Measurements from ENCODE around the gene UNC5B. TPM values are rescaled to one million over a fixed set of nuclear protein-coding genes. Genes with fewer than 3 reads are reported as not detected.

UNC5B gene
- polyA plus RNA-seq, 3 donors: 0.04 to 0.72 TPM; not detected in 1

GRCh38 chr10:71211053-71211452 is 1.3 kb upstream of the UNC5B start:
- intact Hi-C loops (cut with micrococcal nuclease): loop anchor here in 1 of 2 donors (5.0 kb wide), 1 partner anchor 284 kb away; no protein-coding TSS in a partner anchor
- Histone ChIP-seq H3K4me3 (replicated peaks in 1 of 3; ENCODE audit: low read depth in 2 of 3, low read length in 3 of 3) (no peak overlapping the region), H2AFZ (ENCODE audit: insufficient read depth, low read depth, low read length, poor library complexity, severe bottlenecking) (no peak overlapping the region), H3K9ac (ENCODE audit: insufficient read depth, low read length, poor library complexity, severe bottlenecking) (no peak overlapping the region), H3K27me3 (ENCODE audit: control insufficient read depth in 2 of 2, insufficient read depth in 2 of 2, low read length in 2 of 2) (peaks cover 55 to 63% of the 10 kb centered on the region in 2 donors), H3K36me3 (replicated peaks in 1 of 2; ENCODE audit: control insufficient read depth in 1 of 2, insufficient read depth in 2 of 2, low read length in 2 of 2) (no peaks in the 10 kb centered on the region), H3K4me2 (replicated peaks; ENCODE audit: extremely low read depth, low read length, poor library complexity, severe bottlenecking) (no peak overlapping the region), H4K20me1 (ENCODE audit: insufficient read depth, low read length) (peaks cover 7% of the 10 kb centered on the region), H3K27ac (ENCODE audit: low read depth in 1 of 2, low read length in 2 of 2) (no peak overlapping the region), H3K4me1 (ENCODE audit: control insufficient read depth in 1 of 2, insufficient read depth in 2 of 2, low read length in 2 of 2) (peaks cover 15 to 30% of the 10 kb centered on the region in 2 donors), H3K9me3 (replicated peaks in 1 of 2; ENCODE audit: control insufficient read depth in 1 of 2, insufficient read depth in 1 of 2, low read length in 2 of 2) (peaks cover 0 to 9% of the 10 kb centered on the region in 2 donors), H3K79me2 (ENCODE audit: insufficient read depth, low read length) (no peaks in the 10 kb centered on the region)
- H3K27me3 Mint-ChIP-seq (ENCODE audit: low read depth in 3 of 3): peaks cover 68 to 71% (median 70%) of the 10 kb centered on the region in 3 donors
- peaks cover 0 to 11% of the 10 kb centered on the region in 2 donors for H3K36me3 Mint-ChIP-seq
- H3K9me3 Mint-ChIP-seq: peaks cover 0 to 20% (median 2%) of the 10 kb centered on the region in 7 donors
- no CpG with 5 or more reads among the region's 4 CpGs for WGBS (ENCODE audit: insufficient coverage)
- H3K4me3 Mint-ChIP-seq: peak overlapping the region in 1 of 2 donors; percentile 66
- no peak overlapping the region for H3K27ac Mint-ChIP-seq
- no peak for TF ChIP-seq CTCF (IDR thresholded peaks at IDR 0.05)
- H3K4me1 Mint-ChIP-seq: peaks cover 25% of the 10 kb centered on the region
- DNase-seq: no peak

- Histone ChIP-seq H3K4me2 (replicated peaks; ENCODE audit: extremely low read depth, low read length, poor library complexity, severe bottlenecking) (peak overlapping the region; percentile 96), H3K79me2 (ENCODE audit: insufficient read depth, low read length) (no peaks in the 10 kb centered on the region), H3K27me3 (ENCODE audit: control insufficient read depth in 2 of 2, insufficient read depth in 2 of 2, low read length in 2 of 2) (peaks cover 55 to 71% of the 10 kb centered on the region in 2 donors), H3K4me1 (ENCODE audit: control insufficient read depth in 1 of 2, insufficient read depth in 2 of 2, low read length in 2 of 2) (peaks cover 18 to 35% of the 10 kb centered on the region in 2 donors), H3K36me3 (replicated peaks in 1 of 2; ENCODE audit: control insufficient read depth in 1 of 2, insufficient read depth in 2 of 2, low read length in 2 of 2) (no peaks in the 10 kb centered on the region), H3K27ac (ENCODE audit: low read depth in 1 of 2, low read length in 2 of 2) (no peak overlapping the region), H3K4me3 (replicated peaks in 1 of 3; ENCODE audit: low read depth in 2 of 3, low read length in 3 of 3) (peak overlapping the region; percentile 15 to 81 (median 27)), H3K9me3 (replicated peaks in 1 of 2; ENCODE audit: control insufficient read depth in 1 of 2, insufficient read depth in 1 of 2, low read length in 2 of 2) (peaks cover 0 to 9% of the 10 kb centered on the region in 2 donors), H2AFZ (ENCODE audit: insufficient read depth, low read depth, low read length, poor library complexity, severe bottlenecking) (peak overlapping the region; percentile 75), H3K9ac (ENCODE audit: insufficient read depth, low read length, poor library complexity, severe bottlenecking) (peak overlapping the region; percentile 56), H4K20me1 (ENCODE audit: insufficient read depth, low read length) (peaks cover 7% of the 10 kb centered on the region)
- peaks cover 0 to 20% (median 2%) of the 10 kb centered on the region in 7 donors for H3K9me3 Mint-ChIP-seq
- H3K4me3 Mint-ChIP-seq: peak overlapping the region; percentile 52 to 66
- peaks cover 28% of the 10 kb centered on the region for H3K4me1 Mint-ChIP-seq
- H3K27me3 Mint-ChIP-seq (ENCODE audit: low read depth in 3 of 3): peaks cover 70 to 78% (median 77%) of the 10 kb centered on the region in 3 donors
- H3K27ac Mint-ChIP-seq: no peak overlapping the region
- 0% methylated on average over 2 of the region's 7 CpGs for WGBS (ENCODE audit: insufficient coverage)
- no peak for DNase-seq
- peaks cover 0 to 12% of the 10 kb centered on the region in 2 donors for H3K36me3 Mint-ChIP-seq
- no peak for TF ChIP-seq CTCF (IDR thresholded peaks at IDR 0.05)
- intact Hi-C loops (cut with micrococcal nuclease): loop anchor here in 1 of 2 donors (5.0 kb wide), 1 partner anchor 285 kb away; no protein-coding TSS in a partner anchor
Observed at GRCh38 chr10:71211775-71212317, 524 bp upstream of the UNC5B start.

All from CD14-positive monocyte (primary cell).